Hepatocyte (in vitro differentiated cells): ENCODE data around the gene NINJ2. TPM values are rescaled to one million over a fixed set of nuclear protein-coding genes. Genes with fewer than 3 reads are reported as not detected.

ENCODE experiments used
- DNase-seq: peaks from one replicate; pipeline ENCODE4 v3.0.0-alpha.2; 2016; ENCODE audit warnings: low spot score
- H2AFZ ChIP-seq: fragments of 200-600 bp; sonication (generic); 2 replicates; pipeline ENCODE4 v1.6.0; 2016; ENCODE audit warnings: antibody characterized with exemption, mild to moderate bottlenecking
- H3K27ac ChIP-seq: fragments of 200-600 bp; sonication (generic); 2 replicates; pipeline ENCODE4 v1.5.1; 2016; ENCODE audit warnings: mild to moderate bottlenecking
- H3K27me3 ChIP-seq: fragments of 200-600 bp; sonication (generic); 2 replicates; pipeline ENCODE4 v1.6.1; 2016
- H3K36me3 ChIP-seq: fragments of 200-600 bp; sonication (generic); replicated peaks from 2 replicates; pipeline ENCODE4 v1.5.1; 2016; ENCODE audit warnings: low read depth; ENCODE audit not compliant: insufficient read depth
- H3K4me1 ChIP-seq: fragments of 200-600 bp; sonication (generic); 2 replicates; pipeline ENCODE4 v1.5.1; 2016; ENCODE audit warnings: mild to moderate bottlenecking, moderate library complexity; ENCODE audit not compliant: insufficient read depth
- H3K4me2 ChIP-seq: fragments of 200-600 bp; sonication (generic); 2 replicates; pipeline ENCODE4 v1.6.0; 2016
- H3K4me3 ChIP-seq: fragments of 200-600 bp; sonication (generic); 2 replicates; pipeline ENCODE4 v1.5.1; 2016; ENCODE audit warnings: mild to moderate bottlenecking
- H3K79me2 ChIP-seq: fragments of 200-600 bp; sonication (generic); 2 replicates; pipeline ENCODE4 v1.6.0; 2017; ENCODE audit warnings: mild to moderate bottlenecking
- H3K9me2 ChIP-seq: fragments of 200-600 bp; sonication (generic); replicated peaks from 2 replicates; pipeline ENCODE4 v1.6.0; 2017; ENCODE audit warnings: mild to moderate bottlenecking; ENCODE audit not compliant: insufficient read depth
- H3K9me3 ChIP-seq: fragments of 200-600 bp; sonication (generic); 2 replicates; pipeline ENCODE4 v1.5.1; 2016; ENCODE audit warnings: low read depth, mild to moderate bottlenecking
- H4K20me1 ChIP-seq: fragments of 200-600 bp; sonication (generic); 2 replicates; pipeline ENCODE4 v1.6.0; 2016; ENCODE audit warnings: mild to moderate bottlenecking; ENCODE audit not compliant: insufficient read depth, poor library complexity, severe bottlenecking
- CTCF ChIP-seq: fragments of 200-600 bp; sonication (generic); IDR thresholded peaks from 2 replicates; pipeline ENCODE4 v1.5.1; 2016; ENCODE audit warnings: antibody characterized with exemption, mild to moderate bottlenecking; ENCODE audit not compliant: poor library complexity
- EZH2 ChIP-seq: fragments of 200-600 bp; sonication (generic); IDR thresholded peaks from 2 replicates; pipeline ENCODE4 v1.6.1; 2016; ENCODE audit warnings: antibody characterized with exemption, mild to moderate bottlenecking, borderline replicate concordance
- EZH2phosphoT487 ChIP-seq: fragments of 200-600 bp; sonication (generic); IDR thresholded peaks from one replicate; pipeline ENCODE4 v1.6.1; 2018; ENCODE audit warnings: antibody characterized with exemption, mild to moderate bottlenecking, low read depth, moderate library complexity; ENCODE audit not compliant: unreplicated experiment, severe bottlenecking
- WGBS: methylation state at CpG from one replicate; pipeline ENCODE4 v1.1.6; 2016; ENCODE audit warnings: low lambda C conversion rate; ENCODE audit errors: missing lambda C conversion rate; 5-methylcytosine and 5-hydroxymethylcytosine counted together
- polyA plus RNA-seq: library from polyadenylated mRNA; unstranded; fragments of >200 nt; fragmentation: Nextera tagmentation; extraction: Ambion mirVana; gene quantifications from 2 replicates; pipeline ENCODE4 v1.2.1, GENCODE V29; 2016
- total RNA-seq: library from RNA; depleted of rRNA; stranded (reverse); fragments of >200 nt; gene quantifications from 2 replicates; pipeline ENCODE4 v1.2.3, GENCODE V29; 2014

The NINJ2 gene
- total and polyA plus RNA-seq, 2 experiments from 2014 or later: 0.70 to 2.1 TPM

DNA sequence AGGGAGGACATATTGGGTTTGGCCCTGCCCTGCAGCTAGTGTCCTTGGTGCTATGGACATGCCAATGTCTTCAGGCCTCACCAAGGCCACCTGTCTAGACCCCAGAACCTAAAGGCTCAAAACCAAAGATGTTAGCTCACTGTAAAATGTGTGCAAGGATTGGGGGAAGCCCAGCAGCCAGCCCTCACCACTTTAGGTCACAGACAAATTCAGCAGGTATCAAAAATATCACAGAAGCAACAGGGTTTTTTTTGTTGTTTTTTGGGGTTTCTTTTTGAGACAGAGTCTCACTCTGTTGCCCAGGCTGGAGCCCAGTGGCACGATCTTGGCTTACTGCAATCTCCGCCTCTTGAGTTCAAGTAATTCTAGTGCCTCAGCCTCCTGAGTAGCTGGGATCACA, 29.0 kb upstream of the NINJ2 start:
- Histone ChIP-seq H2AFZ (no peak overlapping the region), H3K27ac (no peak overlapping the region), H3K79me2 (no peaks in the 10 kb centered on the region), H3K27me3 (no peaks in the 10 kb centered on the region), H3K4me3 (no peak overlapping the region), H3K4me1 (no peaks in the 10 kb centered on the region), H3K9me3 (no peaks in the 10 kb centered on the region), H3K9me2 (no peaks in the 10 kb centered on the region), H4K20me1 (no peaks in the 10 kb centered on the region), H3K4me2 (no peak overlapping the region), H3K36me3 (no peaks in the 10 kb centered on the region)
- TF ChIP-seq EZH2 (no peak), CTCF (no peak), EZH2phosphoT487 (no peak)
- DNase-seq: no peak
- WGBS: 98% methylated on average over 2 of the region's 2 CpGs

DNA sequence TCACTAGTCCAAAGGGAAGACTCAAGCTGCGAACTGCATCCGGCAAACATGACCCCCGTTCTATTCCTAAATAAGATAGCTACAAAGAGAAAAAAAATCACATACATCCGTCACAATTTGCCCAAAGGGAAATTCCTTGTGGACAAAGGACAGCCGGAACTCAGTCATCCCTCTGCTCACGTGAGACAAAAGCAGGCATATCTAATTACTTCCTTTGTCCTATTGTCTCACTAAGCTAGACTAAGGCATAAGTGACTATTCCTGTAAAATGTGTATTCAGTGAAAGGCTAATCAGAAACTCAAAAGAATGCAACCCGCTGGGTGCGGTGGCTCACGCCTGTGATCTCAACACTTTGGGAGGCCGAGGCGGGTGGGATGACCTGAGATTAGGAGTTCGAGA, 27.2 kb upstream of the NINJ2 start:
- no peak for DNase-seq
- no peaks in the 10 kb centered on the region for H3K9me3 ChIP-seq
- 85% methylated on average over 12 of the region's 12 CpGs for WGBS
- H3K4me2 ChIP-seq: no peak overlapping the region
- H3K36me3 ChIP-seq: no peaks in the 10 kb centered on the region
- no peak overlapping the region for H3K27ac ChIP-seq
- no peak for TF ChIP-seq CTCF
- TF ChIP-seq EZH2: no peak
- TF ChIP-seq EZH2phosphoT487: no peak
- H4K20me1 ChIP-seq: no peaks in the 10 kb centered on the region
- H3K9me2 ChIP-seq: no peaks in the 10 kb centered on the region
- no peaks in the 10 kb centered on the region for H3K27me3 ChIP-seq
- H3K4me3 ChIP-seq: no peak overlapping the region
- H2AFZ ChIP-seq: no peak overlapping the region
- H3K4me1 ChIP-seq: no peaks in the 10 kb centered on the region
- H3K79me2 ChIP-seq: no peaks in the 10 kb centered on the region

- no peaks in the 10 kb centered on the region for H3K9me3 ChIP-seq
- DNase-seq: no peak
- TF ChIP-seq EZH2: no peak
- TF ChIP-seq EZH2phosphoT487: no peak
- no peak for TF ChIP-seq CTCF
- no peak overlapping the region for H3K4me2 ChIP-seq
- H3K4me3 ChIP-seq: no peak overlapping the region
- H3K36me3 ChIP-seq: no peaks in the 10 kb centered on the region
- no peaks in the 10 kb centered on the region for H3K9me2 ChIP-seq
- no peak overlapping the region for H2AFZ ChIP-seq
- H4K20me1 ChIP-seq: no peaks in the 10 kb centered on the region
- H3K27me3 ChIP-seq: no peaks in the 10 kb centered on the region
- no peak overlapping the region for H3K27ac ChIP-seq
- no peaks in the 10 kb centered on the region for H3K4me1 ChIP-seq
- WGBS: 37% methylated on average over 3 of the region's 3 CpGs
- no peaks in the 10 kb centered on the region for H3K79me2 ChIP-seq
Measured at GRCh38 chr12:685388-685787, 22.1 kb upstream of the NINJ2 start.

DNA sequence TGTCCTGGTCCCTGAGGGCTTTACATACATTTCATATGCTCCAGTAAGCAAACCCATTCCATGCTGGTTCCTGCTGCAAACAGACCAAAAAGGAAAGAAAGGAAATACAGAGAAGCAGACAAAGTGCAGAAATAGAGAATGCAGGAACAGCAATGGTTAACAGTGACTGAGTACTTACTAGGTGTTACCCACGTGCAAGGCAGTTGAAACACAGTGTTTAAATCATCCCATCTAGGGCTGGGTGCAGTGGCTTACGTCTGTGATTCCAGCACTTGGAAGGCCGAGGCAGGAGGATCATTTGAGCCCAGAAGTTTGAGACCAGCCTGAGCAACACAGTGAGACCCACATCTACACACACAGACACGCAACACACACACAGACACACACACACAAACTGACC, 21.2 kb upstream of the NINJ2 start:
- Histone ChIP-seq H3K4me3 (no peak overlapping the region), H3K36me3 (no peaks in the 10 kb centered on the region), H3K4me2 (no peak overlapping the region), H3K9me3 (no peaks in the 10 kb centered on the region), H3K9me2 (no peaks in the 10 kb centered on the region), H3K27me3 (no peaks in the 10 kb centered on the region), H4K20me1 (no peaks in the 10 kb centered on the region), H3K27ac (no peak overlapping the region), H3K79me2 (no peaks in the 10 kb centered on the region), H3K4me1 (no peaks in the 10 kb centered on the region), H2AFZ (no peak overlapping the region)
- WGBS: 56% methylated on average over 4 of the region's 4 CpGs
- DNase-seq: no peak
- no peak for TF ChIP-seq CTCF
- no peak for TF ChIP-seq EZH2phosphoT487
- no peak for TF ChIP-seq EZH2
